ENCODE measurements around the gene ANKRD29.

- TF ChIP-seq, protein P1, sequence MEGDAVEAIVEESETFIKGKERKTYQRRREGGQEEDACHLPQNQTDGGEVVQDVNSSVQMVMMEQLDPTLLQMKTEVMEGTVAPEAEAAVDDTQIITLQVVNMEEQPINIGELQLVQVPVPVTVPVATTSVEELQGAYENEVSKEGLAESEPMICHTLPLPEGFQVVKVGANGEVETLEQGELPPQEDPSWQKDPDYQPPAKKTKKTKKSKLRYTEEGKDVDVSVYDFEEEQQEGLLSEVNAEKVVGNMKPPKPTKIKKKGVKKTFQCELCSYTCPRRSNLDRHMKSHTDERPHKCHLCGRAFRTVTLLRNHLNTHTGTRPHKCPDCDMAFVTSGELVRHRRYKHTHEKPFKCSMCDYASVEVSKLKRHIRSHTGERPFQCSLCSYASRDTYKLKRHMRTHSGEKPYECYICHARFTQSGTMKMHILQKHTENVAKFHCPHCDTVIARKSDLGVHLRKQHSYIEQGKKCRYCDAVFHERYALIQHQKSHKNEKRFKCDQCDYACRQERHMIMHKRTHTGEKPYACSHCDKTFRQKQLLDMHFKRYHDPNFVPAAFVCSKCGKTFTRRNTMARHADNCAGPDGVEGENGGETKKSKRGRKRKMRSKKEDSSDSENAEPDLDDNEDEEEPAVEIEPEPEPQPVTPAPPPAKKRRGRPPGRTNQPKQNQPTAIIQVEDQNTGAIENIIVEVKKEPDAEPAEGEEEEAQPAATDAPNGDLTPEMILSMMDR (IDR thresholded peaks at IDR 0.05; ENCODE audit: insufficient read depth, low read length), result no peak
- TF ChIP-seq SPI1 (IDR thresholded peaks at IDR 0.05; ENCODE audit: borderline replicate concordance, low read depth), result no peak
- TF ChIP-seq POLR2AphosphoS5 (IDR thresholded peaks at IDR 0.05; ENCODE audit: low read depth), result no peak
- TF ChIP-seq, protein P2, sequence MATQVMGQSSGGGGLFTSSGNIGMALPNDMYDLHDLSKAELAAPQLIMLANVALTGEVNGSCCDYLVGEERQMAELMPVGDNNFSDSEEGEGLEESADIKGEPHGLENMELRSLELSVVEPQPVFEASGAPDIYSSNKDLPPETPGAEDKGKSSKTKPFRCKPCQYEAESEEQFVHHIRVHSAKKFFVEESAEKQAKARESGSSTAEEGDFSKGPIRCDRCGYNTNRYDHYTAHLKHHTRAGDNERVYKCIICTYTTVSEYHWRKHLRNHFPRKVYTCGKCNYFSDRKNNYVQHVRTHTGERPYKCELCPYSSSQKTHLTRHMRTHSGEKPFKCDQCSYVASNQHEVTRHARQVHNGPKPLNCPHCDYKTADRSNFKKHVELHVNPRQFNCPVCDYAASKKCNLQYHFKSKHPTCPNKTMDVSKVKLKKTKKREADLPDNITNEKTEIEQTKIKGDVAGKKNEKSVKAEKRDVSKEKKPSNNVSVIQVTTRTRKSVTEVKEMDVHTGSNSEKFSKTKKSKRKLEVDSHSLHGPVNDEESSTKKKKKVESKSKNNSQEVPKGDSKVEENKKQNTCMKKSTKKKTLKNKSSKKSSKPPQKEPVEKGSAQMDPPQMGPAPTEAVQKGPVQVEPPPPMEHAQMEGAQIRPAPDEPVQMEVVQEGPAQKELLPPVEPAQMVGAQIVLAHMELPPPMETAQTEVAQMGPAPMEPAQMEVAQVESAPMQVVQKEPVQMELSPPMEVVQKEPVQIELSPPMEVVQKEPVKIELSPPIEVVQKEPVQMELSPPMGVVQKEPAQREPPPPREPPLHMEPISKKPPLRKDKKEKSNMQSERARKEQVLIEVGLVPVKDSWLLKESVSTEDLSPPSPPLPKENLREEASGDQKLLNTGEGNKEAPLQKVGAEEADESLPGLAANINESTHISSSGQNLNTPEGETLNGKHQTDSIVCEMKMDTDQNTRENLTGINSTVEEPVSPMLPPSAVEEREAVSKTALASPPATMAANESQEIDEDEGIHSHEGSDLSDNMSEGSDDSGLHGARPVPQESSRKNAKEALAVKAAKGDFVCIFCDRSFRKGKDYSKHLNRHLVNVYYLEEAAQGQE (IDR thresholded peaks at IDR 0.05; ENCODE audit: insufficient replicate concordance, low read depth), result no peak
- TF ChIP-seq GABPA (IDR thresholded peaks at IDR 0.05; ENCODE audit: low read depth), result no peak
These were observed 89.7 kb downstream of the ANKRD29 start for GRCh38 chr18:23573020-23573419.

All from HL-60 (cell line).